ENCODE results near the gene DNM2.

DNA sequence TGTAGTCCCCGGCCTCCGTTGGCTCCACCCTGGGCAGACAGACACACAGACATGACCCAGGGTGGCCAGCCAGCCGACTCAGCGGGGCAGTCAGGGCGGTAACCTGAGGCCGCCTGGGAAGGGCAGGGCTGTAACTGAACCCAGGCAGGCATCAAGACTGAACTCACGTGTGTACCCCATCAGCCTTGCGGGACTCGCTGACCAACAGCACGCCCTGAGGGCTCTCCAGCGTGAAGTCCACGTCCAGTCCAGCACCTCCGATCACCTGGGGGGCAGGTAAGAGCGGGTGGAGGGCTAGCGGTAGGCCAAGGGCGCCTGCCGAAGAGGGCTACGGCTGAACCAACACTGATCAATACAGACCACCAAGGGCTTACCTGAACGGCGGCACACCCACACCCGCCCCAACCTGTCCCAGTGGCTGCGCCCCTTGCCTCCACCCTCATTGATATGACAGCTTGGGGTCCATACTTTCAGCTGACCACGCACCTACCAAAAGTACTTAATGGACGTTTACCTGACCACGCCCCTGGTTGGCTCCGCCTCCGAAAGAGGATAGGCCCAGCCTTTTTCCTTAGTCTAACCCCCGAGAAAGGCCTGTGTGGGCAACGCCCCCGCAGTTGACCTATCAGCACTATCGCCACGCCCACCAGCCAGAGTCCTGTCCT is 117.3 kb downstream of the DNM2 start:
- TF ChIP-seq KDM5B (IDR thresholded peaks at IDR 0.05; ENCODE audit: insufficient replicate concordance, low read depth, low read length) (no peak), MYC (IDR thresholded peaks at IDR 0.05; ENCODE audit: low read depth, low read length) (no peak; the same call in 1 of the 2 replicates), MYC (CRISPR knock-in tag; IDR thresholded peaks at IDR 0.05; ENCODE audit: borderline replicate concordance, low read depth) (no peak), GTF2A2 (tag; IDR thresholded peaks at IDR 0.05) (no peak), STAG1 (CRISPR knock-in tag; IDR thresholded peaks at IDR 0.05; ENCODE audit: borderline replicate concordance) (no peak), TAF1 (IDR thresholded peaks at IDR 0.05; ENCODE audit: control insufficient read depth, extremely low read depth, insufficient read depth, low read length, severe bottlenecking) (no peak), PTBP1 (IDR thresholded peaks at IDR 0.05; ENCODE audit: low read depth, low read length) (no peak), POLR2AphosphoS5 (IDR thresholded peaks at IDR 0.05; ENCODE audit: control insufficient read depth, insufficient read depth, low read depth, low read length) (no peak; the same call in 1 of the 2 replicates)
- TF ChIP-seq, protein P1, sequence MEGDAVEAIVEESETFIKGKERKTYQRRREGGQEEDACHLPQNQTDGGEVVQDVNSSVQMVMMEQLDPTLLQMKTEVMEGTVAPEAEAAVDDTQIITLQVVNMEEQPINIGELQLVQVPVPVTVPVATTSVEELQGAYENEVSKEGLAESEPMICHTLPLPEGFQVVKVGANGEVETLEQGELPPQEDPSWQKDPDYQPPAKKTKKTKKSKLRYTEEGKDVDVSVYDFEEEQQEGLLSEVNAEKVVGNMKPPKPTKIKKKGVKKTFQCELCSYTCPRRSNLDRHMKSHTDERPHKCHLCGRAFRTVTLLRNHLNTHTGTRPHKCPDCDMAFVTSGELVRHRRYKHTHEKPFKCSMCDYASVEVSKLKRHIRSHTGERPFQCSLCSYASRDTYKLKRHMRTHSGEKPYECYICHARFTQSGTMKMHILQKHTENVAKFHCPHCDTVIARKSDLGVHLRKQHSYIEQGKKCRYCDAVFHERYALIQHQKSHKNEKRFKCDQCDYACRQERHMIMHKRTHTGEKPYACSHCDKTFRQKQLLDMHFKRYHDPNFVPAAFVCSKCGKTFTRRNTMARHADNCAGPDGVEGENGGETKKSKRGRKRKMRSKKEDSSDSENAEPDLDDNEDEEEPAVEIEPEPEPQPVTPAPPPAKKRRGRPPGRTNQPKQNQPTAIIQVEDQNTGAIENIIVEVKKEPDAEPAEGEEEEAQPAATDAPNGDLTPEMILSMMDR (IDR thresholded peaks at IDR 0.05 in 2 of 3, conservative IDR thresholded peaks at IDR 0.05 in 1 of 3; ENCODE audit: insufficient read depth in 2 of 3, low read depth in 1 of 3, low read length in 3 of 3) = no peak
